ENCODE measurements around the gene PHACTR2.

The PHACTR2 gene

DNA sequence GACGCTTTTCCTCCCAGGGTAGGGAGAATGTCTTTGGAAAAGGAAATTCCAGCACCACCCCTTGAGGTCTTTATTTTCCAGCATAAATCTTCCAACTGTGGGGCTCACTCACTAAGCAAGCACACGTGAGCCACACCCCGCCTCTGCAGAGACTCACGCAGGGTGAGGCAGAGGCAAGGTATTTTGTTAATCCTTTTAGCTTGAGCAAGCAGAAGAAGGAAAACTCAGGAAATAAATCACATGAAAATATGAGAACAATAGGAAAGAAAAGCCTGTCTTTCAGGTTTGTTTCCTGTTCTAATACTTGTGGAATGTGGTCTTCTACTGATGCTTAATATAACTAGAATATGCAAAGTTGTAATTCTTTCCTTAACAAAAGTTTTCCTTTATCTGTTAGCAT lies 4.1 kb upstream of the PHACTR2 start:
- TF ChIP-seq, protein P1, sequence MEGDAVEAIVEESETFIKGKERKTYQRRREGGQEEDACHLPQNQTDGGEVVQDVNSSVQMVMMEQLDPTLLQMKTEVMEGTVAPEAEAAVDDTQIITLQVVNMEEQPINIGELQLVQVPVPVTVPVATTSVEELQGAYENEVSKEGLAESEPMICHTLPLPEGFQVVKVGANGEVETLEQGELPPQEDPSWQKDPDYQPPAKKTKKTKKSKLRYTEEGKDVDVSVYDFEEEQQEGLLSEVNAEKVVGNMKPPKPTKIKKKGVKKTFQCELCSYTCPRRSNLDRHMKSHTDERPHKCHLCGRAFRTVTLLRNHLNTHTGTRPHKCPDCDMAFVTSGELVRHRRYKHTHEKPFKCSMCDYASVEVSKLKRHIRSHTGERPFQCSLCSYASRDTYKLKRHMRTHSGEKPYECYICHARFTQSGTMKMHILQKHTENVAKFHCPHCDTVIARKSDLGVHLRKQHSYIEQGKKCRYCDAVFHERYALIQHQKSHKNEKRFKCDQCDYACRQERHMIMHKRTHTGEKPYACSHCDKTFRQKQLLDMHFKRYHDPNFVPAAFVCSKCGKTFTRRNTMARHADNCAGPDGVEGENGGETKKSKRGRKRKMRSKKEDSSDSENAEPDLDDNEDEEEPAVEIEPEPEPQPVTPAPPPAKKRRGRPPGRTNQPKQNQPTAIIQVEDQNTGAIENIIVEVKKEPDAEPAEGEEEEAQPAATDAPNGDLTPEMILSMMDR (IDR thresholded peaks at IDR 0.05; ENCODE audit: low read length): no peak
- no peak for TF ChIP-seq EZH2 (optimal IDR thresholded peaks at IDR 0.05; ENCODE audit: low read depth, low read length)
- TF ChIP-seq EZH2phosphoT487 (IDR thresholded peaks at IDR 0.05; ENCODE audit: low read length): no peak
- Histone ChIP-seq H3K27me3 (replicated peaks; ENCODE audit: insufficient read depth, low read length) (no peaks in the 10 kb centered on the region), H3K4me1 (ENCODE audit: low read length) (no peaks in the 10 kb centered on the region), H3K27ac (ENCODE audit: low read length) (no peak overlapping the region), H3K9me2 (replicated peaks; ENCODE audit: insufficient read depth, low read length) (no peaks in the 10 kb centered on the region), H3F3A (ENCODE audit: insufficient read depth, low read length) (no peaks in the 10 kb centered on the region), H3K4me2 (ENCODE audit: low read depth, low read length) (no peak overlapping the region), H3K9ac (ENCODE audit: low read length) (no peak overlapping the region), H3K4me3 (ENCODE audit: low read length) (no peak overlapping the region), H3K79me2 (ENCODE audit: low read length) (no peaks in the 10 kb centered on the region), H3K36me3 (replicated peaks; ENCODE audit: insufficient read depth, low read length) (no peaks in the 10 kb centered on the region), H4K20me1 (ENCODE audit: insufficient read depth, low read length) (no peaks in the 10 kb centered on the region), H2AFZ (ENCODE audit: low read length) (no peak overlapping the region), H3K9me3 (replicated peaks; ENCODE audit: insufficient read depth, low read length) (no peaks in the 10 kb centered on the region)
- no peak for DNase-seq

DNA sequence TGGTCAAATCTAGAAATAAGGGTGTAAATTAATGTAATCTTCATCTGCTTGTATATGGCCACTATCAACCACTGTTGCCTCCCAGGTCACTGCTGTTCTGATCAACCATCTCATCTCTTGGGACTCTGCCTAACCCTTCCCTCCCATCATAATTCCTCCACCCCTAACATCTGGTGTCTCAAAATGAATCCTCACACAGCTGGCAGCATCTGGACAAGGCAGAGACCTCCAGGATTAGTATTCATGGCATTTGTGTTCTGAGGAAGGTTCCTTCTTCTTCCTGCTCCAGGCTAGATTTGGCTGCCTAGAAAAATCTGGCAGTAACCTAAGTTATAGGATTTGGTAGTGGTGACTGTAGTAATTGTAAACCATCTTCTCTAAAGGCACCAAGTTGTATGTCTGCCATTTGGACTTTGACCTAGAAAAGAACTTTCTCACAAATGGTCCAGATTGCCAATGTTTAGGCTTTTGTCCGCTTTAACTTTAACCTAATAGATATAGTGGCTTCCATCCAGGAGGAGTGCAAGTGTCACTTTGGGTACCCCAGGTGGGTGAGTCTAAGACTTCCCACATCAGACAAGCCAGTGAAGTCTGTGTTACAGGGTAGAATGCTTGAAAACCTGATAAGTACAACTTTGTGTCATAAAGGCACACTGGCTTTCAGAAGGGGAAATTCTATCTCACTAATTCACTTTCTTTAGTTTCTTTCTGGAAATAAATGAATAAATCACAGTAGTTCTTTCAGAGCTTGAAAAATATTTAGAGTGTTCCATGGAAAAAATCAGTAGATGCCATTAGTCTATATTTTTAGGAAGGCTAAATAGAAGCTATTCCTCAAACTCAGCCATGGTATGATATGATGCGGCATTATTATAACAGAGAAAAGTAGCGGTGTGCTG lies 3.0 kb upstream of the PHACTR2 start:
- no peaks in the 10 kb centered on the region for H3K79me2 ChIP-seq (ENCODE audit: low read length)
- no peaks in the 10 kb centered on the region for H3K36me3 ChIP-seq (replicated peaks; ENCODE audit: insufficient read depth, low read length)
- no peak for TF ChIP-seq EZH2phosphoT487 (IDR thresholded peaks at IDR 0.05; ENCODE audit: low read length)
- TF ChIP-seq, protein P1 (IDR thresholded peaks at IDR 0.05; ENCODE audit: low read length): no peak
- no peak for TF ChIP-seq EZH2 (optimal IDR thresholded peaks at IDR 0.05; ENCODE audit: low read depth, low read length)
- no peaks in the 10 kb centered on the region for H3K9me3 ChIP-seq (replicated peaks; ENCODE audit: insufficient read depth, low read length)
- no peaks in the 10 kb centered on the region for H3K4me1 ChIP-seq (ENCODE audit: low read length)
- no peaks in the 10 kb centered on the region for H3K9me2 ChIP-seq (replicated peaks; ENCODE audit: insufficient read depth, low read length)
- no peaks in the 10 kb centered on the region for H3K27me3 ChIP-seq (replicated peaks; ENCODE audit: insufficient read depth, low read length)
- H3F3A ChIP-seq (ENCODE audit: insufficient read depth, low read length): no peaks in the 10 kb centered on the region
- H4K20me1 ChIP-seq (ENCODE audit: insufficient read depth, low read length): no peaks in the 10 kb centered on the region
- H3K4me3 ChIP-seq (ENCODE audit: low read length): no peak overlapping the region
- H3K4me2 ChIP-seq (ENCODE audit: low read depth, low read length): no peak overlapping the region
- H3K27ac ChIP-seq (ENCODE audit: low read length): no peak overlapping the region
- H2AFZ ChIP-seq (ENCODE audit: low read length): no peak overlapping the region
- no peak for DNase-seq
- no peak overlapping the region for H3K9ac ChIP-seq (ENCODE audit: low read length)

DNA sequence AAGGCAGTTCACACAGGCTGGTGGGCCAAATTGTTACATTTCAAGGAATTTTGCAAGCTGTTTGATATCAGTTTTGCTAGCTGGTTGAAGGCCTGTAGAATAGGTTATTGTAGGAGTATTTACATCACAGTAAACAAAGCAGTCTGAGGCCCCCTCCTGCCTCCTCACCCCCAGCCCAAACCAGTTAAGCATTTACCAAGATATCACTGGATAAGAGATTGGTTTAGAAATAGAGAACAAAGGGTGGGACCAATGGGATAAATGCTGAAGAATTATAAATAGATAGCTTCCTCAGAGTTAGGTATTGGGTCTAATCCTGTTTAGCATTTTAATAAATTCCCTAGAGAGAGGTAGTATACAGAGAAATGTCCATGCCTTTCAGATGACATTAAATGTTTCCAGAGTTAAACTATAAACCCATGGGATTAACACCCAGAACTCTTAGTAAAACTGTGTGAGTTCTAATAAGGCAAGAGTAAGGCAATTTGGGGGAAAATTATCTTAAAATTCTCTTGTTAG lies 2.3 kb upstream of the PHACTR2 start:
- DNase-seq: no peak
- H3K4me2 ChIP-seq (ENCODE audit: low read depth, low read length): no peak overlapping the region
- no peak overlapping the region for H3K4me3 ChIP-seq (ENCODE audit: low read length)
- H3K4me1 ChIP-seq (ENCODE audit: low read length): no peaks in the 10 kb centered on the region
- H3K9ac ChIP-seq (ENCODE audit: low read length): no peak overlapping the region
- H3F3A ChIP-seq (ENCODE audit: insufficient read depth, low read length): no peaks in the 10 kb centered on the region
- no peaks in the 10 kb centered on the region for H3K27me3 ChIP-seq (replicated peaks; ENCODE audit: insufficient read depth, low read length)
- H4K20me1 ChIP-seq (ENCODE audit: insufficient read depth, low read length): no peaks in the 10 kb centered on the region
- H3K27ac ChIP-seq (ENCODE audit: low read length): no peak overlapping the region
- no peak overlapping the region for H2AFZ ChIP-seq (ENCODE audit: low read length)
- no peaks in the 10 kb centered on the region for H3K9me2 ChIP-seq (replicated peaks; ENCODE audit: insufficient read depth, low read length)
- no peaks in the 10 kb centered on the region for H3K79me2 ChIP-seq (ENCODE audit: low read length)
- TF ChIP-seq, protein P1 (IDR thresholded peaks at IDR 0.05; ENCODE audit: low read length): no peak
- no peak for TF ChIP-seq EZH2phosphoT487 (IDR thresholded peaks at IDR 0.05; ENCODE audit: low read length)
- TF ChIP-seq EZH2 (optimal IDR thresholded peaks at IDR 0.05; ENCODE audit: low read depth, low read length): no peak
- H3K36me3 ChIP-seq (replicated peaks; ENCODE audit: insufficient read depth, low read length): no peaks in the 10 kb centered on the region
- no peaks in the 10 kb centered on the region for H3K9me3 ChIP-seq (replicated peaks; ENCODE audit: insufficient read depth, low read length)

All from MM.1S (cell line).